Activated T-helper 2 cell treated with anti-CD3 and anti-CD28 coated beads, Interferon-gamma antibody, Interleukin-2, Interleukin-4, amounts not matched to agents 10 μg/mL and 5 μg/mL and 100 μg/mL, durations not matched to agents 14 hours and 24 hours and 36 hours (primary cell): ENCODE results near the gene LINGO4. TPM values are rescaled to one million over a fixed set of nuclear protein-coding genes. Genes with fewer than 3 reads are reported as not detected.
A peak's percentile ranks its signal among the peaks of the same experiment; 100 is the strongest.

ENCODE experiments used
- DNase-seq: peaks from one replicate; pipeline ENCODE4 v3.0.0; 2021; ENCODE audit warnings: low spot score
- H3K27ac Mint-ChIP-seq: one replicate; pipeline ENCODE4 v1.8.0; 2021; ENCODE audit warnings: mixed read lengths
- H3K27me3 Mint-ChIP-seq: one replicate; pipeline ENCODE4 v1.8.0; 2021; ENCODE audit warnings: low read depth, mixed read lengths
- H3K36me3 Mint-ChIP-seq: one replicate; pipeline ENCODE4 v1.8.0; 2021; ENCODE audit warnings: low read depth, mixed read lengths
- H3K4me1 Mint-ChIP-seq: one replicate; pipeline ENCODE4 v1.8.0; 2021; ENCODE audit warnings: low read depth, mixed read lengths
- H3K4me3 Mint-ChIP-seq: one replicate; pipeline ENCODE4 v1.8.0; 2021; ENCODE audit warnings: low read depth, mild to moderate bottlenecking, moderate library complexity, mixed read lengths
- H3K9me3 Mint-ChIP-seq: one replicate; pipeline ENCODE4 v1.8.0; 2021; ENCODE audit warnings: mixed read lengths
- intact Hi-C: fragments of 100-400 bp; cut with micrococcal nuclease; formaldehyde crosslinking; loops from one replicate; pipeline ENCODE4 v1.15.1; 2023
- total RNA-seq: library from RNA; stranded (reverse); gene quantifications from 2 replicates; pipeline ENCODE4 v1.2.3, GENCODE V29; 2022

The LINGO4 gene
- total RNA-seq, 1 donor from 2014 or later = not detected

- Mint-ChIP-seq H3K27me3 (no peaks in the 10 kb centered on the region), H3K4me1 (peaks cover 27% of the 10 kb centered on the region), H3K36me3 (peaks cover 37% of the 10 kb centered on the region), H3K4me3 (peak within 1 kb of the TSS; percentile 90), H3K9me3 (no peaks in the 10 kb centered on the region), H3K27ac (peak within 1 kb of the TSS; percentile 95)
- peak; percentile 83 for DNase-seq
- intact Hi-C loops = loop anchor here (1.0 to 2.0 kb wide), 2 partner anchors 27 to 74 kb away; partner anchors contain the start of gene TDRKH
These were observed 42.0 kb downstream of the LINGO4 start, which contains the start of gene MRPL9 for GRCh38 chr1:151762941-151763921. Gene MRPL9, minus strand, starts transcription at chr1:151763496. Its CDS starts 17 bp downstream, at chr1:151763479.

- peaks cover 39% of the 10 kb centered on the region for H3K36me3 Mint-ChIP-seq
- H3K4me1 Mint-ChIP-seq = peaks cover 28% of the 10 kb centered on the region
- H3K27me3 Mint-ChIP-seq = no peaks in the 10 kb centered on the region
- DNase-seq = no peak
- H3K4me3 Mint-ChIP-seq = no peak overlapping the region
- intact Hi-C loops = no loop called here
- H3K27ac Mint-ChIP-seq = no peak overlapping the region
- H3K9me3 Mint-ChIP-seq = no peaks in the 10 kb centered on the region
These were observed 44.4 kb downstream of the LINGO4 start for GRCh38 chr1:151760597-151761385.

GRCh38 chr1:151759241-151759640 lies 46.0 kb downstream of the LINGO4 start:
- intact Hi-C loops = no loop called here
- H3K4me3 Mint-ChIP-seq = no peak overlapping the region
- H3K36me3 Mint-ChIP-seq = peaks cover 39% of the 10 kb centered on the region
- H3K27ac Mint-ChIP-seq = no peak overlapping the region
- H3K4me1 Mint-ChIP-seq = peaks cover 22% of the 10 kb centered on the region
- H3K27me3 Mint-ChIP-seq = no peaks in the 10 kb centered on the region
- DNase-seq = no peak
- no peaks in the 10 kb centered on the region for H3K9me3 Mint-ChIP-seq

- H3K27me3 Mint-ChIP-seq = peaks cover 4% of the 10 kb centered on the region
- intact Hi-C loops = no loop called here
- H3K36me3 Mint-ChIP-seq = peaks cover 26% of the 10 kb centered on the region
- DNase-seq = no peak
- peaks cover 5% of the 10 kb centered on the region for H3K4me1 Mint-ChIP-seq
- H3K9me3 Mint-ChIP-seq = no peaks in the 10 kb centered on the region
- no peak overlapping the region for H3K4me3 Mint-ChIP-seq
- H3K27ac Mint-ChIP-seq = no peak overlapping the region
These were observed 48.9 kb downstream of the LINGO4 start for GRCh38 chr1:151756291-151756690.

Other genes with a start within 250 kb of the LINGO4 start
- gene SNX27, start 193.4 kb downstream of the LINGO4 start, total RNA-seq = 29.3 and 32.6 TPM in 2 replicates
- gene CELF3, start 88.6 kb downstream of the LINGO4 start, total RNA-seq = not detected in 2 replicates
- gene RIIAD1, start 83.9 kb downstream of the LINGO4 start, total RNA-seq = not detected in 2 replicates
- 141 and 159 TPM in 2 replicates for gene MRPL9, start 41.9 kb downstream of the LINGO4 start, total RNA-seq
- 18.2 and 18.4 TPM in 2 replicates for gene TDRKH, start 14.9 kb downstream of the LINGO4 start, total RNA-seq
- gene RORC, start 26.4 kb upstream of the LINGO4 start, total RNA-seq = 0.94 and 0.99 TPM in 2 replicates
- 1.3 and 1.6 TPM in 2 replicates for gene C2CD4D, start 34.4 kb upstream of the LINGO4 start, total RNA-seq
- not detected in 2 replicates for gene THEM5, start 48.3 kb upstream of the LINGO4 start, total RNA-seq
- gene THEM4, start 104.1 kb upstream of the LINGO4 start, total RNA-seq = 27.2 and 28.0 TPM in 2 replicates
- gene S100A10, start 188.4 kb upstream of the LINGO4 start, total RNA-seq = 145 and 160 TPM in 2 replicates
- gene S100A11, start 231.6 kb upstream of the LINGO4 start, total RNA-seq = 277 and 295 TPM in 2 replicates